Measurements from ENCODE around the gene SMURF1. TPM values are rescaled to one million over a fixed set of nuclear protein-coding genes. Genes with fewer than 3 reads are reported as not detected.

The SMURF1 gene
- total RNA-seq, 3 donors from 2014 or later (not counting 1 experiment from before 2014, with no cell fraction given): 33.3 to 34.7 (median 34.2) TPM

DNA sequence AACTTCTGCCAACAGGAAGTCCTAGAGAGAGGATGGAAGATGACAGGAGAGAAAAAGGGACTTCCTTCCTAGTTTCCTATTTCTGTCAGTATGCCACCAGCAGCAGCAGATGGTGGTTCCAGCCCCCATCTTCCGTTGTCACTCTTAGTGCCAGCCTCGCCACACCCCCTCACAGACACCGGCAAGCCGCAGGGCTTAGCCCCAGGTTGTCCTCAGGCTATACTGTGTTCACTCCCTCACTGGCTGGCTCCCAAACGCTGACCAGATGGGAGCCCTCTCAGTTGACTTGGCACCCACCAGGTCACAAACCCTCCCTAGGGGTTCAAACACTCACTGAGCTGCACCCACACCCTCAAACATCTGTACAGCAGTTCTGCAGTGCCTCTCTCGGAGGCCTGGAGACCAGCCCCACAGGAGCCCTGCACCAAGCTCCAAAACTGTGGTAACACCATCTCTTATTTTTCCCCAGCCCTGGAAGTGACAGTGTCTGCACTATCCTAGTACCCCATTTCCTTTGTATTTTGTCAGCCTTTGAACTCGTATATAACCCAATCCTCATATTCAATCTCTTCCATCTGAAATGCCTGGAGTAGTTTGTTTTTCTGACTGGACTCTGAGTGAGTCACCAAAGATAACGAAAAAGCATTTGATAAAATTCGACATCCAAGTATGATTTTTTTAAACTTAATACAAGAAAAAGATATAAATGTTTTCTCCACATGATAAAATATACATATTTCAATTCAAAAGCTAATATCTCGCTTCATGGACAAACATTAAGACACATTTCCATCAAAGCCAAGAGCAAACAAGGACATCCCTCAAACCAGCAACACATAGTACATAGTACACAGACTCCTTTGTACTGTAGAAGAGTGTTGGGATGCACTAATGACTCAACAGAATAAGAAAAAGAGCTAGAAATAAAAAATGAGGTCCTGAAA, 34.5 kb downstream of the SMURF1 start:
- Mint-ChIP-seq H3K27ac (peak overlapping the region; percentile 17 to 72), H3K4me1 (peaks cover 50 to 75% of the 10 kb centered on the region in 2 donors), H3K9me3 (no peaks in the 10 kb centered on the region), H3K36me3 (no peaks in the 10 kb centered on the region), H3K4me3 (peak overlapping the region; percentile 45), H3K27me3 (ENCODE audit: low read depth in 2 of 2) (no peaks in the 10 kb centered on the region)
- intact Hi-C loops (cut with micrococcal nuclease): no loop called here
- Histone ChIP-seq H3K4me1 (ENCODE audit: control insufficient read depth, insufficient read depth, low read length) (peaks cover 9% of the 10 kb centered on the region), H3K27ac (ENCODE audit: low read length) (no peak overlapping the region), H3K27me3 (ENCODE audit: control insufficient read depth, insufficient read depth, low read length) (no peaks in the 10 kb centered on the region), H3K36me3 (ENCODE audit: control insufficient read depth, insufficient read depth, low read length) (no peaks in the 10 kb centered on the region), H3K9me3 (ENCODE audit: control insufficient read depth, insufficient read depth, low read length) (no peaks in the 10 kb centered on the region), H3K4me3 (ENCODE audit: low read length) (no peak overlapping the region)
- peak; percentile 55 to 86 (median 67) for ATAC-seq
- DNase-seq: peak in 1 of 2 donors; percentile 24
- WGBS (ENCODE audit: insufficient coverage): 39% methylated on average over 7 of the region's 10 CpGs
- TF ChIP-seq, protein P1, sequence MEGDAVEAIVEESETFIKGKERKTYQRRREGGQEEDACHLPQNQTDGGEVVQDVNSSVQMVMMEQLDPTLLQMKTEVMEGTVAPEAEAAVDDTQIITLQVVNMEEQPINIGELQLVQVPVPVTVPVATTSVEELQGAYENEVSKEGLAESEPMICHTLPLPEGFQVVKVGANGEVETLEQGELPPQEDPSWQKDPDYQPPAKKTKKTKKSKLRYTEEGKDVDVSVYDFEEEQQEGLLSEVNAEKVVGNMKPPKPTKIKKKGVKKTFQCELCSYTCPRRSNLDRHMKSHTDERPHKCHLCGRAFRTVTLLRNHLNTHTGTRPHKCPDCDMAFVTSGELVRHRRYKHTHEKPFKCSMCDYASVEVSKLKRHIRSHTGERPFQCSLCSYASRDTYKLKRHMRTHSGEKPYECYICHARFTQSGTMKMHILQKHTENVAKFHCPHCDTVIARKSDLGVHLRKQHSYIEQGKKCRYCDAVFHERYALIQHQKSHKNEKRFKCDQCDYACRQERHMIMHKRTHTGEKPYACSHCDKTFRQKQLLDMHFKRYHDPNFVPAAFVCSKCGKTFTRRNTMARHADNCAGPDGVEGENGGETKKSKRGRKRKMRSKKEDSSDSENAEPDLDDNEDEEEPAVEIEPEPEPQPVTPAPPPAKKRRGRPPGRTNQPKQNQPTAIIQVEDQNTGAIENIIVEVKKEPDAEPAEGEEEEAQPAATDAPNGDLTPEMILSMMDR (IDR thresholded peaks at IDR 0.05): no peak

DNA sequence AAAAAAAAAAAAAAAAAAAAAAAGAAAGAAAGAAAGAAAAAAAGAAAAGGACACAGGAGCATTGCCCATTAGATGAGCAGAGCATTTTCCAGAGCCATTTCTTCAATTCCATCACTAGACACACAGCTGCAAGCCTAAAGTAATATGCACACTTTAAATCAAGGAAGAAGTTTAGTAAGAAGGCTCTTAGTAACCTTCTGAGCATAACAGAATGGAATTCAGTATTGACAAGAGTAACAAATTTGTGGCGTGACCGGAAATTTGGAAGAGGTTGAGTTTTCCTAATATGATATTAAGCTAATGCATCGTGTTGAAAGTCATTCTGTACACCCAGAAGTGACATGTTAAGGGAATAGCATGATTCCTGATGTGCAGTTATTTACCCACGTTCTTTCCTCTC, 35.3 kb downstream of the SMURF1 start:
- DNase-seq (no peak), ATAC-seq (no peak)
- no peaks in the 10 kb centered on the region for H3K9me3 Mint-ChIP-seq
- no peak overlapping the region for H3K4me3 Mint-ChIP-seq
- TF ChIP-seq, protein P1 (IDR thresholded peaks at IDR 0.05): no peak
- no peaks in the 10 kb centered on the region for H3K36me3 Mint-ChIP-seq
- no peak overlapping the region for H3K27ac ChIP-seq (ENCODE audit: low read length)
- H3K36me3 ChIP-seq (ENCODE audit: control insufficient read depth, insufficient read depth, low read length): no peaks in the 10 kb centered on the region
- no peaks in the 10 kb centered on the region for H3K27me3 Mint-ChIP-seq (ENCODE audit: low read depth in 2 of 2)
- WGBS (ENCODE audit: insufficient coverage): 91% methylated on average over 4 of the region's 4 CpGs
- H3K4me1 Mint-ChIP-seq: peaks cover 53 to 76% of the 10 kb centered on the region in 2 donors
- peaks cover 9% of the 10 kb centered on the region for H3K4me1 ChIP-seq (ENCODE audit: control insufficient read depth, insufficient read depth, low read length)
- H3K9me3 ChIP-seq (ENCODE audit: control insufficient read depth, insufficient read depth, low read length): no peaks in the 10 kb centered on the region
- intact Hi-C loops (cut with micrococcal nuclease): no loop called here
- no peaks in the 10 kb centered on the region for H3K27me3 ChIP-seq (ENCODE audit: control insufficient read depth, insufficient read depth, low read length)
- peak overlapping the region in 1 of 2 donors; percentile 72 for H3K27ac Mint-ChIP-seq
- H3K4me3 ChIP-seq (ENCODE audit: low read length): no peak overlapping the region

GRCh38 chr7:99106821-99107241, 37.1 kb downstream of the SMURF1 start:
- 89% methylated on average over 3 of the region's 4 CpGs for WGBS (ENCODE audit: insufficient coverage)
- no peak overlapping the region for H3K4me3 ChIP-seq (ENCODE audit: low read length)
- Mint-ChIP-seq H3K36me3 (no peaks in the 10 kb centered on the region), H3K4me3 (no peak overlapping the region), H3K9me3 (no peaks in the 10 kb centered on the region), H3K4me1 (peaks cover 44 to 68% of the 10 kb centered on the region in 2 donors), H3K27ac (no peak overlapping the region), H3K27me3 (ENCODE audit: low read depth in 2 of 2) (no peaks in the 10 kb centered on the region)
- DNase-seq (no peak), ATAC-seq (peak in 1 of 3 donors; percentile 57)
- H3K36me3 ChIP-seq (ENCODE audit: control insufficient read depth, insufficient read depth, low read length): no peaks in the 10 kb centered on the region
- TF ChIP-seq, protein P1 (IDR thresholded peaks at IDR 0.05): no peak
- H3K27me3 ChIP-seq (ENCODE audit: control insufficient read depth, insufficient read depth, low read length): no peaks in the 10 kb centered on the region
- no peaks in the 10 kb centered on the region for H3K9me3 ChIP-seq (ENCODE audit: control insufficient read depth, insufficient read depth, low read length)
- intact Hi-C loops (cut with micrococcal nuclease): no loop called here
- peaks cover 6% of the 10 kb centered on the region for H3K4me1 ChIP-seq (ENCODE audit: control insufficient read depth, insufficient read depth, low read length)
- H3K27ac ChIP-seq (ENCODE audit: low read length): no peak overlapping the region
